ENCODE measurements around the gene RNF213. TPM values are rescaled to one million over a fixed set of nuclear protein-coding genes. Genes with fewer than 3 reads are reported as not detected.

The RNF213 gene
- total and polyA plus RNA-seq, 2 of the 8 experiments (the other 6 are each of a cell fraction or from before 2014, with no cell fraction given) = 33.8 to 62.8 TPM

- DNase-seq (ENCODE audit: low read depth in 1 of 2, low spot score in 2 of 2) (no peak), FAIRE-seq (no peak)
- Histone ChIP-seq H4K8ac (ENCODE audit: extremely low read depth, insufficient read depth, low read length) (no peak overlapping the region), H3K4me3 (ENCODE audit: extremely low read depth in 1 of 4, insufficient read depth in 2 of 4, low read depth in 3 of 4, low read length in 4 of 4) (no peak overlapping the region), H4K91ac (replicated peaks; ENCODE audit: insufficient read length, low read length) (no peak overlapping the region), H2BK15ac (ENCODE audit: low read length) (no peak overlapping the region), H3K9me3 (ENCODE audit: insufficient read depth in 2 of 2, low read depth in 1 of 2, low read length in 1 of 2) (no peaks in the 10 kb centered on the region), H3K23me2 (ENCODE audit: low read depth, low read length) (no peaks in the 10 kb centered on the region), H2AFZ (ENCODE audit: low read length) (no peak overlapping the region), H3K9ac (replicated peaks in 1 of 4; ENCODE audit: extremely low read depth in 1 of 4, low read depth in 3 of 4, low read length in 3 of 4) (no peak overlapping the region), H3K79me2 (ENCODE audit: control insufficient read depth in 1 of 2, insufficient read depth in 2 of 2, low read length in 2 of 2) (no peaks in the 10 kb centered on the region), H3K79me1 (ENCODE audit: low read depth, low read length) (no peaks in the 10 kb centered on the region), H3K14ac (ENCODE audit: insufficient read length) (no peak overlapping the region), H2BK12ac (ENCODE audit: low read depth, low read length) (no peak overlapping the region), H3K18ac (ENCODE audit: extremely low read depth, low read length) (no peak overlapping the region), H4K5ac (ENCODE audit: insufficient read length, low read depth, low read length) (no peak overlapping the region), H3K36me3 (ENCODE audit: control insufficient read depth in 2 of 4, insufficient read depth in 4 of 4, low read length in 3 of 4) (peaks cover 5 to 26% (median 10%) of the 10 kb centered on the region in 4 experiments; a peak in 6 of 8 replicates), H3K56ac (replicated peaks; ENCODE audit: insufficient read length, low read depth, low read length) (no peak overlapping the region), H3K27ac (ENCODE audit: low read depth, low read length) (no peak overlapping the region), H4K20me1 (replicated peaks in 1 of 2; ENCODE audit: control insufficient read depth in 1 of 2, insufficient read depth in 2 of 2, low read length in 2 of 2) (peaks cover 2 to 3% of the 10 kb centered on the region in 2 experiments), H3K27me3 (replicated peaks in 1 of 4; ENCODE audit: control insufficient read depth in 3 of 4, extremely low read depth in 1 of 4, insufficient read depth in 3 of 4, low read length in 3 of 4) (no peaks in the 10 kb centered on the region), H3K4ac (replicated peaks; ENCODE audit: insufficient read length, low read depth, low read length) (no peak overlapping the region), H2BK20ac (ENCODE audit: low read length) (no peak overlapping the region), H3K4me1 (replicated peaks in 1 of 4; ENCODE audit: control insufficient read depth in 3 of 4, insufficient read depth in 4 of 4, low read length in 3 of 4) (peaks cover 0 to 12% (median 3%) of the 10 kb centered on the region in 4 experiments; a peak in 4 of 7 replicates), H3K4me2 (ENCODE audit: insufficient read depth in 1 of 2, low read depth in 2 of 2, low read length in 2 of 2) (no peak overlapping the region), H2BK5ac (ENCODE audit: low read depth, low read length) (no peak overlapping the region), H2AK5ac (ENCODE audit: low read depth, low read length) (no peak overlapping the region), H3K23ac (ENCODE audit: insufficient read length) (no peak overlapping the region), H2BK120ac (replicated peaks; ENCODE audit: low read depth, low read length) (no peak overlapping the region)
- no peak for TF ChIP-seq SP1 (IDR thresholded peaks at IDR 0.05; ENCODE audit: low read depth, low read length)
- no peak for TF ChIP-seq NANOG (IDR thresholded peaks at IDR 0.05; ENCODE audit: insufficient read depth, low read depth, low read length, poor library complexity, severe bottlenecking)
- TF ChIP-seq EZH2 (IDR thresholded peaks at IDR 0.05; ENCODE audit: low read depth, low read length, severe bottlenecking) = no peak
- TF ChIP-seq SIRT6 (IDR thresholded peaks at IDR 0.05; ENCODE audit: low read length) = no peak
- POLR2A ChIA-PET (ENCODE audit: partially characterized antibody) = no interaction called here
- CTCF ChIA-PET (ENCODE audit: partially characterized antibody) = interaction anchor here (1.2 kb wide), 1 partner anchor 11 kb away, joined by 4 read pairs; no protein-coding TSS in a partner anchor
- 93% methylated on average over 4 of the region's 4 CpGs; no CpG with 5 or more reads in 1 of the 2 experiments for WGBS, 2 experiments (ENCODE audit: extremely low coverage in 1 of 2, insufficient coverage in 1 of 2, insufficient read length in 1 of 2, insufficient replicate concordance in 2 of 2, low coverage in 1 of 2, low lambda C conversion rate in 2 of 2, missing lambda C conversion rate in 1 of 2)
Measured at GRCh38 chr17:80393961-80394360, 133.3 kb downstream of the RNF213 start.

All from H1 (cell line).